NCI-H1417 treated with DMSO at 0.1 percent for 48 hours (cell line): Measurements from ENCODE around the gene CXCL5.
"Not testable (repeated sequence)": the region's sequence is repeated elsewhere in the genome, so short reads cannot be mapped to it uniquely, and the experiment has no call there.

Experiments used
- DNase-seq: peaks from one replicate; lab custom pipeline; 2025; lab: John Stamatoyannopoulos, UW

Gene CXCL5

GRCh38 chr4:73970945-73971344, 27.5 kb downstream of the CXCL5 start:
- no peak for DNase-seq

- DNase-seq, result no peak
Observed at GRCh38 chr4:73970011-73970410, 28.5 kb downstream of the CXCL5 start.

- DNase-seq, result no peak
Observed at GRCh38 chr4:73967866-73968265, 30.6 kb downstream of the CXCL5 start.

GRCh38 chr4:73964862-73965611, 33.4 kb downstream of the CXCL5 start:
- DNase-seq, result no peak

DNA sequence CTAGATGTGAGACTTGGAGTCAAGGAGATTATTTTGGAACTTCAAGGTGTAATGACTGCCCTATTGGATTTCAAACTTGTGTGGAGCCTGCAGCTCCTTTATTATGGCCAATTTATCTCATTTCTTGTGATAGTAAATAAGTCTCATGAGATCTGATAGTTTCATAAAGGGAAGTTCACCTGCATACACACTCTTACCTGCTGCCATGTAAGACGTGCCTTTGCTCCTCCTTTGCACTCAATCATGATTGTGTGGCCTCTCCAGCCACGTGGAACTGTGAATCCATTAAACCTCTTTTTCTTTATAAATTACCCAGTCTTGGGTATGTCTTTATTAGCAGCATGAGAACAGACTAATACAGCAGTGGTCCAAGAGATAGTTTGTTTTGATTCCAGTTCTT, 35.8 kb downstream of the CXCL5 start:
- DNase-seq, result no peak

DNA sequence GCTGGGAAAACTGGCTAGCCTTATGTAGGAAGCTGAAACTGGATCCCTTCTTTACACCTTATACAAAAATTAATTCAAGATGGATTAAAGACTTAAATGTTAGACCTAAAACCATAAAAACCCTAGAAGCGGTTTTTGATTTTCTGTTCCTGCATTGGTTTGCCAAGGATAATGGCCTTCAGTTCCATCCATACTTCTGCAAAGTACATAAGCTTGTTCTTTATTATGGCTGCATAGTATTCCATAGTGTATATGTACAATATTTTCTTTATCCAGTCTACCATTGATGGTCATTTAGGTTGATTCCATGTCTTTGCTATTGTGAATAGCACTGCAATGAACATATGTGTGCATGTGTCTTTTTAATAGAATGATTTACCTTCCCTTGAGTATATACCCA, 39.4 kb downstream of the CXCL5 start:
- not testable (repeated sequence) for DNase-seq

DNA sequence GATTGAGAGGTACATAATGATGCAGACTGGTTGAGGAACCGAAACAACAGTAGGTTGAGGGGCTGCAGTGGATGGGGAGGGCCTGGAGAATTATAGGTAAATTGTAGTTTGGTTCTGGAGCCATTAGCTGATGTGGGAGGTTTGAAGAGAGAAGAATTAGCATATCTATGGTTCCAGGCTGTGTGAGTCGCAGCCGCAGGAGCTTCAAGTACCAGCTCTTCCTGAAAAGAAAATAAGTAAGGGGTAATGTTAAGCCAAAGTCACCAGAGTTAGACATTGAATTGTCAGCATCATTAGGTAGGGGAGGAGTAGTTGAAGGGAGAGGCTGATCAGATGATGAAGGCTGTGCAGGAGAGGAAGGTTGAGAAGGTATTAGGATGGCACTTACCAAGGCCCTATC, 46.1 kb downstream of the CXCL5 start:
- no peak for DNase-seq

- DNase-seq, result not testable (repeated sequence)
Observed at GRCh38 chr4:73950376-73950920, 48.0 kb downstream of the CXCL5 start.

- DNase-seq, result no peak
Observed at GRCh38 chr4:73948990-73949706, 49.3 kb downstream of the CXCL5 start.

DNA sequence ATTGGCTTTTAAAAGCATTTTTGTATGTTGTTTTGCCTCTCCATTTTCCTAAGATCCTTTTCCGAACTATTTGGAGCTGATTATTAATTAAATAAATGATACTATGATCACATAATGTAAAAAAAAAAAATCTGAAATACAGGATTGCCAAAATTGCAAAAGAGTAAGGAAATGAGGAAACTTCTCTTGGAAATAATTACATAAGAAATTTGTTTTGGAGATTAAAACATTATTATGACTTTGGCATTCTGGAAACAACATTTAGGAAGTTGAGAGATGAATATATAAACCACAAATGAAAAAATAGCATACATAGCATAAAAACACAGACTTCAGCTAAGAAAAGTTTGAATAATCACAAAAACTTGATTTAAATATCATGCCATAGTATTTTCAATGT, 50.2 kb downstream of the CXCL5 start:
- no peak for DNase-seq

DNA sequence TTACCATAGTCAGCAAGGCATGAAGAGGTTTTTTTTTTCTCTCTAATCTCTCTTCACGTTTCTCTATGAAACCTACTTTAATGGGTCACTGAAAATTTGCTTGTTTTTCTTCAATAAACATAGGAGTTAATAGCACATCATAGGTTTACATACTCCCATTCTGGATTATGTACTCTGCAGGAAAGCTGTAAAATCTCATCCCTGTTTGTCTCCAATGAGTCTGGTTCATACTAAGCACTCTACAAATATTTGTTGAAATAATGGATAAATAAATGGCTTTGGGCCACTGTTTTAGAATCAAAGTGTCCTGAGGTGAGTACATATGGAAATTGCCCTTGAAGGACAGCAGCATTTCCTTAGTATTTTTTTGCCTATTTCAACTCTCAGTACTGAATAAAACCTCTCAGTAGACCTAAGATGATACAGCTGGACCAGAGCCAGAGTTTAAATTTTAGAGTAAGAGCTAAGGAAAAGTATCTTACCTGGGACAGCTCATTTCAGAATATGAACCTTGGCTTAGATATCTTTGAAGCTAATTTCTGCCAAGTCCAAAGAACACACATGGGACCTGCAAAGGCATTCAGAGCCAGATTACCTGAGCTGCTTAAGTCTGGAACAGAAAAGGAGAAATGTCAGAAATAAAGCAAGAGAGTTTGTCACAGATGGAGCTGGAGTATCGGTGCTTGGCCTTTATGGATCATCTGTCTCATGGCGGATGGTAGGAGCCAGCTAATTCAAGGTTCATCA, 51.1 kb downstream of the CXCL5 start:
- no peak for DNase-seq

DNA sequence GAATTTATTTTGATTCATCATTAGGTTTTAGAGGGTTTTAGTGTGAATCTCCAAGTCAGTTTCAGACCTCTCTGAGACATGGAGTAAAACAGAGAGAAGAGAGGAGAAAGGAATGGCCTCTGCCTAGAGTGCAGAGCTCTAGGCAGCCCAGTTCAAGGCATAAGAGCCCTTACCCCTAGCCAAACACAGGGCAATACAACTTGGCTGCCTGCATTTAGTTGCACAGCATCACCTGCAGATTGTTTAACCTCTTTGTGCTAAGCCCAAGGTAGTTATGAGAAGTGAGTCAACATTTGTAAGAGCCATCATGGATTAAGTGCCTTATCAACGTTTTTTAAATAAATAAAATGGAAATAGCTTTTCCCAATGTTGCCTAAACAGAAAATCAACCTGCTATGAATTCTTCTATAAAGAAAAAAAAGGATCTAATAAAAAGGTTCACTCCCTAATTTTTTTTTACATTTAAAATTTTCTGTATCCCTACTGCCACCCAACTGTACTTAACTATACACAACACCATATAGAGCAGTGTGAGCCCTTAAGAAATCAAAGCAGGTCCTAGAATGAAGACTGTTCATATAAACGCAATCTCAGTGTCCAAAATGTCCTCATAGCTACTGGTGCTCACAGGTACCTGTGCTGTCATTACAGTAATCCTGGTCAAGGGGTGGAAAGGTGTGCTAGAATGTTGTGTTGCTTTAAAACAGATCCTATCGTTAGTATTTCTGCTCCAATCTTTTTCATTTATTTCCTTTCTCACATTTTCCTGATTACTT, 52.6 kb downstream of the CXCL5 start:
- DNase-seq, result no peak
